ENCODE results near the gene JAML. TPM values are rescaled to one million over a fixed set of nuclear protein-coding genes. Genes with fewer than 3 reads are reported as not detected.

The JAML gene
- total RNA-seq, 1 donor = not detected

DNA sequence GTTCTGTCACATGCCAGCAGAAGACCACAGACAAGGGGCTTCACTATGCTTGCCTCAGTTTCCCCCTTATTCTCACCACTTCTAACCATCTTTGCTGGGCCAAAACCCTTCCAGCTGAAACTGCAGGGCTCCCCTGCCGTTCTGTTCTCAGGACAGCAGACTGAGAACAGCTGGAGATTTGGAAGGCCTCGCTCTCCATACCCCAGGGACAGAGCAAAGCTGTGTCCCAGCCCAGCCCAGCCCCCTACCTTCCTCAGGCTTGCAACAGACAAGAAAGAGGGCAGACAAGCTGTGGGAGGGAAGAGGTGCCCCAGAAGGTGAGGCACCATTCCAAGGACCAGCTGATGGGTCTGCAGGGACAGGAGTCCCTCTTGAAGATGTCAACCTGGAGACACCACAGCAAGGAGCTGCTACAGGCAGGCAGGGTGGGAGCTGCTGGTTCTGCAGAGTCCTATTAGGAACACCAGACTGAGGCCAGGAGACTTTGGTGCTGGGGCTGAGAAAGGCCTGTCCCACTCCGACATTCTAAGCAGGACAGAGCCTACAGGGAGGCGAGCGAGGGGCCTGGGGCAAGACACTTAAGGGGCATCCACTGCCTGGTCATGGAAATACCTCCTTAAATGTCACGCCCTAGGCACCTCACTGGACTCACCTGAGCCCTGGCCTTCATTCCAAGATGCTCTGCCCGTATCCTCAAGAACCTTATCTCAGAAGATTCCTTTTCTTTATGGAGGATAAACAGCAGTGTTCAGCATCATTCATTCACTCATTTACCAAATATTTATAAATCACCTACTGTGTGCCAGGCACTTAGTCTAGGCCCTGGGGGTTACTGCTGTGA is 55.3 kb downstream of the JAML start:
- Histone ChIP-seq H2AFZ (ENCODE audit: low read length) (no peak overlapping the region), H3K79me2 (ENCODE audit: insufficient read depth, low read length) (no peaks in the 10 kb centered on the region), H3K36me3 (ENCODE audit: insufficient read depth, low read length) (no peaks in the 10 kb centered on the region), H3K4me1 (ENCODE audit: insufficient read depth, low read length) (no peaks in the 10 kb centered on the region), H4K20me1 (ENCODE audit: insufficient read depth, low read length) (no peaks in the 10 kb centered on the region), H3K9me3 (ENCODE audit: low read depth, low read length) (no peaks in the 10 kb centered on the region), H3K27me3 (ENCODE audit: insufficient read depth, low read length) (peaks cover 13% of the 10 kb centered on the region), H3K27ac (ENCODE audit: low read depth, low read length) (no peak overlapping the region), H3K4me2 (ENCODE audit: insufficient read depth, low read length) (no peak overlapping the region), H3K4me3 (ENCODE audit: insufficient read depth, low read length) (no peak overlapping the region)
- TF ChIP-seq, protein P1, sequence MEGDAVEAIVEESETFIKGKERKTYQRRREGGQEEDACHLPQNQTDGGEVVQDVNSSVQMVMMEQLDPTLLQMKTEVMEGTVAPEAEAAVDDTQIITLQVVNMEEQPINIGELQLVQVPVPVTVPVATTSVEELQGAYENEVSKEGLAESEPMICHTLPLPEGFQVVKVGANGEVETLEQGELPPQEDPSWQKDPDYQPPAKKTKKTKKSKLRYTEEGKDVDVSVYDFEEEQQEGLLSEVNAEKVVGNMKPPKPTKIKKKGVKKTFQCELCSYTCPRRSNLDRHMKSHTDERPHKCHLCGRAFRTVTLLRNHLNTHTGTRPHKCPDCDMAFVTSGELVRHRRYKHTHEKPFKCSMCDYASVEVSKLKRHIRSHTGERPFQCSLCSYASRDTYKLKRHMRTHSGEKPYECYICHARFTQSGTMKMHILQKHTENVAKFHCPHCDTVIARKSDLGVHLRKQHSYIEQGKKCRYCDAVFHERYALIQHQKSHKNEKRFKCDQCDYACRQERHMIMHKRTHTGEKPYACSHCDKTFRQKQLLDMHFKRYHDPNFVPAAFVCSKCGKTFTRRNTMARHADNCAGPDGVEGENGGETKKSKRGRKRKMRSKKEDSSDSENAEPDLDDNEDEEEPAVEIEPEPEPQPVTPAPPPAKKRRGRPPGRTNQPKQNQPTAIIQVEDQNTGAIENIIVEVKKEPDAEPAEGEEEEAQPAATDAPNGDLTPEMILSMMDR (IDR thresholded peaks at IDR 0.05; ENCODE audit: extremely low read depth, low read depth, low read length) = no peak
- peak; percentile 75 for DNase-seq (ENCODE audit: insufficient read length, low spot score, missing footprints)

DNA sequence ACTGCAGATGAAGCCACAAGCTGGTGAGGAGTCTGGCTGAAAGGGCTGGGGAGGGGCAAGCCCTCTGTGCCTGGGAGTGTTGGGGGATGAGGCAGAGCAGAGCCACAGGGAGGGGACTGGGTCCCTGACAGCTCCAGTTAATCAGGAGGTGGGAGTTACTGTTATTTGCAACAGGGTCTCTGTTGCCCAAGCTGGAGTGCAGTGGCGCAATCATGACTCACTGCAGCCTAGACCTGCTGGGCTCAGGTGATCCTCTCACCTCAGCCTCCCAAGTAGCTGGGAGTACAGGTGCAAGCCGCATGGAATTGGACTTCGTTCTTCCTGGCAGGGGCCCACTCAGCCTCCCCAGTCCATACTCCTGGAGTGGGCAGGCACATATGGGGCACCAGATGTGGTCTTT is 56.1 kb downstream of the JAML start:
- peak; percentile 60 for DNase-seq (ENCODE audit: insufficient read length, low spot score, missing footprints)
- H3K9me3 ChIP-seq (ENCODE audit: low read depth, low read length) = no peaks in the 10 kb centered on the region
- H3K4me1 ChIP-seq (ENCODE audit: insufficient read depth, low read length) = no peaks in the 10 kb centered on the region
- no peaks in the 10 kb centered on the region for H3K79me2 ChIP-seq (ENCODE audit: insufficient read depth, low read length)
- H3K27me3 ChIP-seq (ENCODE audit: insufficient read depth, low read length) = peaks cover 11% of the 10 kb centered on the region
- H3K4me3 ChIP-seq (ENCODE audit: insufficient read depth, low read length) = no peak overlapping the region
- TF ChIP-seq, protein P1 (IDR thresholded peaks at IDR 0.05; ENCODE audit: extremely low read depth, low read depth, low read length) = no peak
- H4K20me1 ChIP-seq (ENCODE audit: insufficient read depth, low read length) = no peaks in the 10 kb centered on the region
- H3K36me3 ChIP-seq (ENCODE audit: insufficient read depth, low read length) = no peaks in the 10 kb centered on the region
- H3K27ac ChIP-seq (ENCODE audit: low read depth, low read length) = no peak overlapping the region
- H2AFZ ChIP-seq (ENCODE audit: low read length) = no peak overlapping the region
- H3K4me2 ChIP-seq (ENCODE audit: insufficient read depth, low read length) = no peak overlapping the region

- DNase-seq (ENCODE audit: insufficient read length, low spot score, missing footprints) = peak; percentile 35
- Histone ChIP-seq H3K27me3 (ENCODE audit: insufficient read depth, low read length) (peaks cover 11% of the 10 kb centered on the region), H3K27ac (ENCODE audit: low read depth, low read length) (no peak overlapping the region), H2AFZ (ENCODE audit: low read length) (no peak overlapping the region), H3K79me2 (ENCODE audit: insufficient read depth, low read length) (no peaks in the 10 kb centered on the region), H3K36me3 (ENCODE audit: insufficient read depth, low read length) (no peaks in the 10 kb centered on the region), H3K4me3 (ENCODE audit: insufficient read depth, low read length) (no peak overlapping the region), H3K9me3 (ENCODE audit: low read depth, low read length) (no peaks in the 10 kb centered on the region), H3K4me2 (ENCODE audit: insufficient read depth, low read length) (no peak overlapping the region), H3K4me1 (ENCODE audit: insufficient read depth, low read length) (no peaks in the 10 kb centered on the region), H4K20me1 (ENCODE audit: insufficient read depth, low read length) (no peaks in the 10 kb centered on the region)
- TF ChIP-seq, protein P1 (IDR thresholded peaks at IDR 0.05; ENCODE audit: extremely low read depth, low read depth, low read length) = no peak
Observed at GRCh38 chr11:118168316-118168715, 56.5 kb downstream of the JAML start.

DNA sequence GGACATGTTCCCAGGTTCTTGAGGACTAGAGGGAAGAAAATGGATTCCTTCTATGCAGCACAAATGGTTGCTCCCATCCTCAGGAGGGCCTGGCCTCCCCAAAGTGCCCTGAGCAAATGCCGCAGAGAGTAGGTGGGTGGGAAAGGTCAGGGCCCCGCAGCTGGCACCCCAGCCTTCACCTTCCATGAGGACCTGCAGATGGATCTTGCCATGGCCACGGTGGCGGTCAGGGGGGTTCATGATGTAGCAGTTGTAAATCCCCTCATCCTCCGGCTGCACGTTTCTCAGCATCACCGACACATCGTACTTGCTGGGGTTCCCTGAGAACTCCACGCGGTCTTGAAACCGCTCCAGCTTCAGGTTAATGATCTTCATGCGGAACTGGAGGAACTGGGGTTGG is 56.9 kb downstream of the JAML start:
- H3K79me2 ChIP-seq (ENCODE audit: insufficient read depth, low read length) = no peaks in the 10 kb centered on the region
- no peak overlapping the region for H3K4me2 ChIP-seq (ENCODE audit: insufficient read depth, low read length)
- peaks cover 11% of the 10 kb centered on the region for H3K27me3 ChIP-seq (ENCODE audit: insufficient read depth, low read length)
- no peaks in the 10 kb centered on the region for H4K20me1 ChIP-seq (ENCODE audit: insufficient read depth, low read length)
- H2AFZ ChIP-seq (ENCODE audit: low read length) = no peak overlapping the region
- H3K4me3 ChIP-seq (ENCODE audit: insufficient read depth, low read length) = no peak overlapping the region
- H3K4me1 ChIP-seq (ENCODE audit: insufficient read depth, low read length) = no peaks in the 10 kb centered on the region
- DNase-seq (ENCODE audit: insufficient read length, low spot score, missing footprints) = peak; percentile 59
- H3K27ac ChIP-seq (ENCODE audit: low read depth, low read length) = no peak overlapping the region
- H3K36me3 ChIP-seq (ENCODE audit: insufficient read depth, low read length) = no peaks in the 10 kb centered on the region
- no peaks in the 10 kb centered on the region for H3K9me3 ChIP-seq (ENCODE audit: low read depth, low read length)
- TF ChIP-seq, protein P1 (IDR thresholded peaks at IDR 0.05; ENCODE audit: extremely low read depth, low read depth, low read length) = no peak

Data from osteoblast (primary cell).